ENCODE measurements around the gene PPOX.

The PPOX gene

GRCh38 chr1:161153682-161154337, 12.4 kb upstream of the PPOX start, which contains the start of gene UFC1:
Gene UFC1, plus strand, starts transcription at chr1:161153978. Its CDS starts 20 bp downstream, at chr1:161153998.
- peak; percentile 67 for DNase-seq (ENCODE audit: low read depth)

- DNase-seq (ENCODE audit: low read depth) = no peak
Measured at GRCh38 chr1:161157867-161158266, 8.4 kb upstream of the PPOX start.

GRCh38 chr1:161158316-161159010, 7.8 kb upstream of the PPOX start:
- DNase-seq (ENCODE audit: low read depth) = no peak

GRCh38 chr1:161159087-161159912, 6.9 kb upstream of the PPOX start, which contains the start of gene USP21:
Gene USP21, plus strand, starts transcription at chr1:161159500. Its CDS starts 1,141 bp downstream, at chr1:161160641.
- peak; percentile 87 for DNase-seq (ENCODE audit: low read depth)

- no peak for DNase-seq (ENCODE audit: low read depth)
Measured at GRCh38 chr1:161159913-161160243, 6.3 kb upstream of the PPOX start.

GRCh38 chr1:161160671-161161145, 5.5 kb upstream of the PPOX start:
- DNase-seq (ENCODE audit: low read depth) = no peak

GRCh38 chr1:161161652-161162051, 4.6 kb upstream of the PPOX start:
- no peak for DNase-seq (ENCODE audit: low read depth)

- no peak for DNase-seq (ENCODE audit: low read depth)
Measured at GRCh38 chr1:161162052-161162451, 4.2 kb upstream of the PPOX start.

GRCh38 chr1:161162806-161163205, 3.4 kb upstream of the PPOX start:
- no peak for DNase-seq (ENCODE audit: low read depth)

GRCh38 chr1:161163793-161164192, 2.4 kb upstream of the PPOX start:
- DNase-seq (ENCODE audit: low read depth) = no peak

- no peak for DNase-seq (ENCODE audit: low read depth)
Measured at GRCh38 chr1:161164901-161165610, 1.2 kb upstream of the PPOX start.

GRCh38 chr1:161166669-161167548, 683 bp downstream of the PPOX start:
- DNase-seq (ENCODE audit: low read depth) = no peak

GRCh38 chr1:161168906-161169305, 2.7 kb downstream of the PPOX start:
- DNase-seq (ENCODE audit: low read depth) = no peak

- no peak for DNase-seq (ENCODE audit: low read depth)
Measured at GRCh38 chr1:161171191-161171590, 5.0 kb downstream of the PPOX start.

GRCh38 chr1:161171696-161172095, 5.5 kb downstream of the PPOX start:
- DNase-seq (ENCODE audit: low read depth) = no peak

GRCh38 chr1:161172349-161172748, 6.1 kb downstream of the PPOX start:
- no peak for DNase-seq (ENCODE audit: low read depth)

- DNase-seq (ENCODE audit: low read depth) = no peak
Measured at GRCh38 chr1:161172776-161173376, 6.7 kb downstream of the PPOX start.

- DNase-seq (ENCODE audit: low read depth) = no peak
Measured at GRCh38 chr1:161173711-161174110, 7.5 kb downstream of the PPOX start.

- no peak for DNase-seq (ENCODE audit: low read depth)
Measured at GRCh38 chr1:161174911-161175310, 8.7 kb downstream of the PPOX start.

GRCh38 chr1:161175771-161176453, 9.7 kb downstream of the PPOX start:
- no peak for DNase-seq (ENCODE audit: low read depth)
